HG02852 (cell line): Measurements from ENCODE around the gene UCK2.

Experiments
- ATAC-seq: cut with Tn5 transposase; IDR thresholded peaks from one replicate; pipeline ENCODE4 v1.9.1; 2021; ENCODE audit warnings: mild to moderate bottlenecking, moderate library complexity; ENCODE audit not compliant: unreplicated experiment

Gene UCK2

GRCh38 chr1:165877411-165877810, 50.0 kb downstream of the UCK2 start:
- no peak for ATAC-seq

- ATAC-seq = peak; percentile 65
Measured at GRCh38 chr1:165877940-165878556, 50.6 kb downstream of the UCK2 start.

GRCh38 chr1:165879946-165880345, 52.5 kb downstream of the UCK2 start:
- ATAC-seq = no peak

GRCh38 chr1:165880993-165881392, 53.6 kb downstream of the UCK2 start:
- ATAC-seq = no peak

GRCh38 chr1:165882168-165882837, 54.9 kb downstream of the UCK2 start:
- no peak for ATAC-seq

- ATAC-seq = no peak
Measured at GRCh38 chr1:165883056-165883455, 55.6 kb downstream of the UCK2 start.

- no peak for ATAC-seq
Measured at GRCh38 chr1:165884009-165884689, 56.7 kb downstream of the UCK2 start.

GRCh38 chr1:165884690-165885304, 57.4 kb downstream of the UCK2 start:
- ATAC-seq = no peak

GRCh38 chr1:165885305-165885694, 57.9 kb downstream of the UCK2 start:
- ATAC-seq = no peak

GRCh38 chr1:165886193-165886592, 58.8 kb downstream of the UCK2 start:
- no peak for ATAC-seq

- ATAC-seq = no peak
Measured at GRCh38 chr1:165886983-165887382, 59.6 kb downstream of the UCK2 start.

GRCh38 chr1:165887877-165888551, 60.6 kb downstream of the UCK2 start:
- ATAC-seq = no peak

GRCh38 chr1:165888552-165888920, 61.1 kb downstream of the UCK2 start:
- no peak for ATAC-seq

GRCh38 chr1:165890684-165891083, 63.3 kb downstream of the UCK2 start:
- no peak for ATAC-seq

GRCh38 chr1:165891111-165891860, 63.9 kb downstream of the UCK2 start:
- ATAC-seq = no peak

- ATAC-seq = no peak
Measured at GRCh38 chr1:165892935-165893334, 65.5 kb downstream of the UCK2 start.

GRCh38 chr1:165893507-165893906, 66.1 kb downstream of the UCK2 start:
- no peak for ATAC-seq

- no peak for ATAC-seq
Measured at GRCh38 chr1:165894591-165894990, 67.2 kb downstream of the UCK2 start.

GRCh38 chr1:165895451-165895871, 68.0 kb downstream of the UCK2 start:
- no peak for ATAC-seq

- no peak for ATAC-seq
Measured at GRCh38 chr1:165896277-165896676, 68.9 kb downstream of the UCK2 start.
